ENCODE data around the gene AOPEP. TPM values are rescaled to one million over a fixed set of nuclear protein-coding genes. Genes with fewer than 3 reads are reported as not detected.

AOPEP gene
- total and polyA plus RNA-seq, 2 donors (not counting 3 experiments of a cell fraction or from before 2014, with no cell fraction given) = 20.2 to 41.6 TPM

- H3K9me3 ChIP-seq (replicated peaks; ENCODE audit: control insufficient read depth, insufficient read depth, low read length) = no peaks in the 10 kb centered on the region
- no peak overlapping the region for H2AFZ ChIP-seq (ENCODE audit: low read depth, low read length)
- H3K4me3 ChIP-seq (replicated peaks in 1 of 3; ENCODE audit: insufficient read depth in 1 of 3, low read depth in 1 of 3, low read length in 3 of 3) = no peak overlapping the region
- H3K27ac ChIP-seq (ENCODE audit: insufficient read depth, low read depth, low read length) = no peak overlapping the region
- H3K36me3 ChIP-seq (ENCODE audit: control insufficient read depth in 2 of 2, extremely low read depth in 1 of 2, insufficient read depth in 2 of 2, low read length in 2 of 2) = peaks cover 0 to 2% of the 10 kb centered on the region in 2 experiments
- no peaks in the 10 kb centered on the region for H3K27me3 ChIP-seq (ENCODE audit: control insufficient read depth in 2 of 2, insufficient read depth in 2 of 2, low read length in 2 of 2)
- no peak overlapping the region for H3K4me2 ChIP-seq (ENCODE audit: insufficient read depth, low read length)
- intact Hi-C loops (cut with micrococcal nuclease) = no loop called here
- CTCF ChIA-PET = interaction anchor here (1.8 to 1.9 kb wide), 2 partner anchors 9 to 16 kb away, joined by 4 to 5 read pairs; no protein-coding TSS in a partner anchor
- no TSS peak for BruUV-seq (replicated peaks)
- H3K79me2 ChIP-seq (ENCODE audit: control insufficient read depth, insufficient read depth, low read length) = no peaks in the 10 kb centered on the region
- H3K9ac ChIP-seq (replicated peaks; ENCODE audit: extremely low read depth, insufficient read depth, low read length) = no peak overlapping the region
- POLR2A ChIA-PET = no interaction called here
- no peaks in the 10 kb centered on the region for H4K20me1 ChIP-seq (replicated peaks; ENCODE audit: control insufficient read depth, extremely low read depth, insufficient read depth, low read length)
- no peaks in the 10 kb centered on the region for H3K9me1 ChIP-seq (replicated peaks; ENCODE audit: control insufficient read depth, extremely low read depth, insufficient read depth, low read length)
- dilution Hi-C loops (cut with MboI; ENCODE audit: extremely low pct_ligation_motif_present, low sequenced_read_pairs) = no loop called here
- FAIRE-seq = no peak
- peaks cover 13% of the 10 kb centered on the region for H3K4me1 ChIP-seq (ENCODE audit: control insufficient read depth, extremely low read depth, insufficient read depth, low read length)
- no peak for DNase-seq (ENCODE audit: low read depth, low spot score)
- TF ChIP-seq POLR2AphosphoS5 (IDR thresholded peaks at IDR 0.05; ENCODE audit: insufficient read depth, low read depth, low read length) (no peak), GATA2 (IDR thresholded peaks at IDR 0.05; ENCODE audit: insufficient read depth, insufficient read length, low read depth, low read length) (no peak), MYC (IDR thresholded peaks at IDR 0.05; ENCODE audit: low read depth, low read length) (no peak), CTCF (IDR thresholded peaks at IDR 0.05; ENCODE audit: extremely low read depth in 1 of 2, insufficient read depth in 1 of 2, low read depth in 1 of 2, low read length in 2 of 2) (no peak), JUN (IDR thresholded peaks at IDR 0.05; ENCODE audit: borderline replicate concordance, insufficient read depth, insufficient read length, low read depth) (no peak), POLR2A (IDR thresholded peaks at IDR 0.05; ENCODE audit: low read depth, low read length) (no peak), EZH2 (IDR thresholded peaks at IDR 0.05; ENCODE audit: borderline replicate concordance, low read depth, low read length, severe bottlenecking) (no peak), FOS (IDR thresholded peaks at IDR 0.05; ENCODE audit: borderline replicate concordance, insufficient read depth, low read length) (no peak), MAX (IDR thresholded peaks at IDR 0.05; ENCODE audit: insufficient read depth, insufficient read length) (no peak)
These were observed 83.3 kb downstream of the AOPEP start for GRCh38 chr9:94809778-94810177.

Measured in endothelial cell of umbilical vein (primary cell).